Measurements from ENCODE around the gene RBMS3. TPM values are rescaled to one million over a fixed set of nuclear protein-coding genes. Genes with fewer than 3 reads are reported as not detected.

Gene RBMS3
- total RNA-seq, 1 donor from 2014 or later = 47.6 TPM

- no peaks in the 10 kb centered on the region for H3K36me3 Mint-ChIP-seq (ENCODE audit: low read depth)
- TF ChIP-seq CTCF (IDR thresholded peaks at IDR 0.05) = no peak
- no peak overlapping the region for H3K4me3 Mint-ChIP-seq (ENCODE audit: unreplicated experiment)
- DNase-seq (ENCODE audit: low spot score) = no peak
- H3K27ac Mint-ChIP-seq (ENCODE audit: unreplicated experiment) = no peak overlapping the region
- H3K27me3 Mint-ChIP-seq (ENCODE audit: low read depth) = no peaks in the 10 kb centered on the region
- H3K9me3 Mint-ChIP-seq (ENCODE audit: low read depth) = no peaks in the 10 kb centered on the region
- H3K4me1 Mint-ChIP-seq (ENCODE audit: low read depth) = peaks cover 10% of the 10 kb centered on the region
Measured at GRCh38 chr3:29265509-29266072, 15.3 kb upstream of the RBMS3 start.

- peaks cover 10% of the 10 kb centered on the region for H3K4me1 Mint-ChIP-seq (ENCODE audit: low read depth)
- H3K27ac Mint-ChIP-seq (ENCODE audit: unreplicated experiment) = no peak overlapping the region
- H3K4me3 Mint-ChIP-seq (ENCODE audit: unreplicated experiment) = no peak overlapping the region
- H3K36me3 Mint-ChIP-seq (ENCODE audit: low read depth) = no peaks in the 10 kb centered on the region
- H3K9me3 Mint-ChIP-seq (ENCODE audit: low read depth) = no peaks in the 10 kb centered on the region
- no peak for DNase-seq (ENCODE audit: low spot score)
- no peak for TF ChIP-seq CTCF (IDR thresholded peaks at IDR 0.05)
- H3K27me3 Mint-ChIP-seq (ENCODE audit: low read depth) = no peaks in the 10 kb centered on the region
Measured at GRCh38 chr3:29267226-29267625, 13.6 kb upstream of the RBMS3 start.

GRCh38 chr3:29268651-29269050 is 12.2 kb upstream of the RBMS3 start:
- DNase-seq (ENCODE audit: low spot score) = no peak
- no peaks in the 10 kb centered on the region for H3K27me3 Mint-ChIP-seq (ENCODE audit: low read depth)
- TF ChIP-seq CTCF (IDR thresholded peaks at IDR 0.05) = no peak
- no peak overlapping the region for H3K4me3 Mint-ChIP-seq (ENCODE audit: unreplicated experiment)
- no peaks in the 10 kb centered on the region for H3K36me3 Mint-ChIP-seq (ENCODE audit: low read depth)
- H3K4me1 Mint-ChIP-seq (ENCODE audit: low read depth) = peaks cover 10% of the 10 kb centered on the region
- no peaks in the 10 kb centered on the region for H3K9me3 Mint-ChIP-seq (ENCODE audit: low read depth)
- no peak overlapping the region for H3K27ac Mint-ChIP-seq (ENCODE audit: unreplicated experiment)

DNA sequence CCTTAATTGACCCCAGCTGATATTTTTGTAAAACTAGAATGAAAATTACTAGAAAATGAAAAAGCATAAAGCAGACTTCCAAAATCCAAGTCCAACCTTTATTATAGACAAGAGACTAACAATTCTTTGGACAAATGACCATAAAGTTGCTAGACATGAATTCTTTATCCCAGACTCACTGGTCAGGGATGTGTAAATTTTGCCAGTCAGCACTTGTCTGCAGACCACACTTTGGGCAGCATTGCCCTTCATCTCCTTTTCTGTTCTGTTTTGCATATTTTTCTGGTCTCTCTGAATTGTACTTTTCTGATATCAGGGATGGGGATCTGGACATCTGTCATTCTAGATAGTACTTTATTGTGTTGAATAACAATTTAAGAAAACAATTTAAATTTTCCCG is 10.1 kb upstream of the RBMS3 start:
- no peak for TF ChIP-seq CTCF (IDR thresholded peaks at IDR 0.05)
- Mint-ChIP-seq H3K36me3 (ENCODE audit: low read depth) (no peaks in the 10 kb centered on the region), H3K27me3 (ENCODE audit: low read depth) (no peaks in the 10 kb centered on the region), H3K4me3 (ENCODE audit: unreplicated experiment) (no peak overlapping the region), H3K9me3 (ENCODE audit: low read depth) (no peaks in the 10 kb centered on the region), H3K27ac (ENCODE audit: unreplicated experiment) (no peak overlapping the region), H3K4me1 (ENCODE audit: low read depth) (peaks cover 5% of the 10 kb centered on the region)
- DNase-seq (ENCODE audit: low spot score) = no peak

- no peak for TF ChIP-seq CTCF (IDR thresholded peaks at IDR 0.05)
- H3K9me3 Mint-ChIP-seq (ENCODE audit: low read depth) = no peaks in the 10 kb centered on the region
- H3K27ac Mint-ChIP-seq (ENCODE audit: unreplicated experiment) = no peak overlapping the region
- no peaks in the 10 kb centered on the region for H3K27me3 Mint-ChIP-seq (ENCODE audit: low read depth)
- no peak overlapping the region for H3K4me3 Mint-ChIP-seq (ENCODE audit: unreplicated experiment)
- H3K4me1 Mint-ChIP-seq (ENCODE audit: low read depth) = peaks cover 2% of the 10 kb centered on the region
- no peaks in the 10 kb centered on the region for H3K36me3 Mint-ChIP-seq (ENCODE audit: low read depth)
- no peak for DNase-seq (ENCODE audit: low spot score)
Measured at GRCh38 chr3:29271475-29271874, 9.4 kb upstream of the RBMS3 start.
